Right cardiac atrium (tissue), 5 donors: ENCODE results near the gene PPP6R2. TPM values are rescaled to one million over a fixed set of nuclear protein-coding genes. Genes with fewer than 3 reads are reported as not detected.
A peak's percentile ranks its signal among the peaks of the same experiment; 100 is the strongest.

Experiments
- ATAC-seq, 2 donors: fragments of 200-7000 bp; cut with Tn5 transposase; one replicate each; pipeline versions ENCODE4 v1.8.0 to v1.9.1; 2020; ENCODE audit warnings: moderate library complexity in 2 of 2, mild to moderate bottlenecking in 1 of 2
- DNase-seq, 3 donors: peaks; one replicate each; pipeline ENCODE4 v3.0.0-alpha.2; 2020
- H3K27ac ChIP-seq: one replicate; pipeline ENCODE4 v1.5.1; 2013; ENCODE audit warnings: mild to moderate bottlenecking, low read length, control low read depth, moderate library complexity
- H3K27me3 ChIP-seq: one replicate; pipeline ENCODE4 v1.6.1; 2013; ENCODE audit not compliant: control insufficient read depth, insufficient read depth
- H3K4me1 ChIP-seq: one replicate; pipeline ENCODE4 v1.6.1; 2013; ENCODE audit warnings: low read length; ENCODE audit not compliant: control insufficient read depth, insufficient read depth
- H3K4me3 ChIP-seq: one replicate; pipeline ENCODE4 v1.5.1; 2013; ENCODE audit warnings: low read length, control low read depth
- H3K9me3 ChIP-seq: one replicate; pipeline ENCODE4 v1.6.1; 2013; ENCODE audit warnings: low read length; ENCODE audit not compliant: control insufficient read depth
- WGBS: extraction: QIAGEN DNeasy Blood & Tissue Kit; methylation state at CpG from one replicate; pipeline ENCODE4 v1.1.7; 2013; 5-methylcytosine and 5-hydroxymethylcytosine counted together
- intact Hi-C, 4 donors: fragments of 100-400 bp; cut with DNase I; formaldehyde crosslinking; loops; one replicate each; pipeline versions ENCODE4 v1.11.0 to v1.14.0; 2022 to 2023
- polyA plus RNA-seq: library from polyadenylated mRNA; stranded (reverse); fragments of 200-250 nt; gene quantifications from one replicate; pipeline ENCODE4 v1.2.3, GENCODE V29; 2013
- total RNA-seq, 4 donors: library from RNA; stranded (reverse); fragmentation: NEBNext Ultra II Directional; extraction: Animal tissue kit (Norgen Biotek cat#: 25700); gene quantifications; one replicate each; pipeline ENCODE4 v1.2.1, GENCODE V29; 2021
- donor health status: healthy with polysubstance abuse.
- donor health status: DM: no; HTN: yes; CAD: no.
- donor health status: DM: no; HTN: no; CAD: no.
- donor health status: DM: no; HTN: yes; CAD: no; lungs with severe emphysema.
- donor health status: DM: yes; HTN: yes; CAD: no.

The PPP6R2 gene
- total and polyA plus RNA-seq, 5 donors = 36.2 to 50.2 (median 44.2) TPM

- no peaks in the 10 kb centered on the region for H3K9me3 ChIP-seq
- ATAC-seq = peak in 1 of 2 donors; percentile 2
- no peaks in the 10 kb centered on the region for H3K27me3 ChIP-seq
- WGBS = 74% methylated on average over 30 of the region's 30 CpGs
- DNase-seq = peak; percentile 22 to 56 (median 56)
- H3K4me1 ChIP-seq = no peaks in the 10 kb centered on the region
- no peak overlapping the region for H3K4me3 ChIP-seq
- intact Hi-C loops = no loop called here
- no peak overlapping the region for H3K27ac ChIP-seq
These were observed 102.1 kb downstream of the PPP6R2 start for GRCh38 chr22:50445071-50445879.

- Histone ChIP-seq H3K27ac (no peak overlapping the region), H3K4me1 (no peaks in the 10 kb centered on the region), H3K27me3 (no peaks in the 10 kb centered on the region), H3K9me3 (no peaks in the 10 kb centered on the region), H3K4me3 (no peak overlapping the region)
- DNase-seq = peak in 2 of 3 donors; percentile 51 to 60
- WGBS = 75% methylated on average over 17 of the region's 17 CpGs
- intact Hi-C loops = no loop called here
- ATAC-seq = no peak
These were observed 103.0 kb downstream of the PPP6R2 start for GRCh38 chr22:50445880-50446707.

- no peak overlapping the region for H3K4me3 ChIP-seq
- no peak overlapping the region for H3K27ac ChIP-seq
- ATAC-seq (peak in 1 of 2 donors; percentile 12), DNase-seq (peak in 2 of 3 donors; percentile 51 to 73)
- H3K4me1 ChIP-seq = no peaks in the 10 kb centered on the region
- no peaks in the 10 kb centered on the region for H3K9me3 ChIP-seq
- H3K27me3 ChIP-seq = no peaks in the 10 kb centered on the region
- WGBS = 88% methylated on average over 54 of the region's 54 CpGs
- intact Hi-C loops = no loop called here
These were observed 103.8 kb downstream of the PPP6R2 start for GRCh38 chr22:50446708-50447575.

DNA sequence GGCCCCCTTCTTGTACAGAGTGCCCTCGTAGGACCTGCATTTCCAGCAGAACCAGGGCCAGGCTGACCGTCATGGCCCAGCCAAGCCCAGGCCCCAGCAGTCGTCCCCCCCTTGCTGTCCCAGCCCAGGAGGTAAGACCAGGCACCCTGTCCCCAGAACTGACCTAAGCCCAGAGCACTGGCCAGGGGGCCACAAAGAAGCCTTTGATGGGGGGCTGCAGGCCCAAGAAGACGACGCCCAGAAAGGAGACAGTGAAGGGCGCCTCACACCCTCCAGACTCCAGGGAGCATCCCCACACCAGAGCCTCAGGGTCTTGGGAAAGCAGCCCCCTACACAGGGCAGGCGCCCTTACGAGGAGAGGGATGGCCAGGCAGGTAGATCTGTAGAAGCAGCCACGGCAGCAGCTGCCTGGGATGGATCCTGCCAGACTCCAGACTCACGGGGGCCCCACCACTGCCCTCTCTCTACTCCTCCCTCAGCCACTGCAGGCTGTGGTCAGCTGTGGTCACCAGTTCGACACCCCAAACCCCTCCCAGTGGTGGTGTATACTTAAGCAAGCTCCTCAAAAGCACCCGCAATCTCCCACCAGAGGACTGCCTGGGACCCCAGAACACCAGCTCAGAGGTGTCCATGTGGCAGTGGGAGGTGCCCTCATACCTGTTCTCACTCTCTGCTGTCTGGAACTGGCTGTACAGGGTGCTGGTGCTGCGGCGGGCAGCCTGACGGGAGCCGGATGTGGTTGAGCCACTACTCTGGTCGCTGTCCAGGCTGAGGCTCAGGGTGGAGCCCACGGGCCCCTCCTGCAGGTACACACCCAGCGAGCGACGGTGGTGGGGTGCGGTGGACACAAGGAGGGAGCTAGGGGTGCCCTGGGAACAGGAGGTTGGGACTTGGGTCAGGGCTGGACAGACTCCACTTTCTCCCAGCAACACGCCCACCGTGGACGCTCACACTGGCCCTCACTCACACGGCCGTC is 104.7 kb downstream of the PPP6R2 start:
- ATAC-seq (peak in 1 of 2 donors; percentile 5), DNase-seq (peak in 2 of 3 donors; percentile 53 to 60)
- 88% methylated on average over 27 of the region's 27 CpGs for WGBS

DNA sequence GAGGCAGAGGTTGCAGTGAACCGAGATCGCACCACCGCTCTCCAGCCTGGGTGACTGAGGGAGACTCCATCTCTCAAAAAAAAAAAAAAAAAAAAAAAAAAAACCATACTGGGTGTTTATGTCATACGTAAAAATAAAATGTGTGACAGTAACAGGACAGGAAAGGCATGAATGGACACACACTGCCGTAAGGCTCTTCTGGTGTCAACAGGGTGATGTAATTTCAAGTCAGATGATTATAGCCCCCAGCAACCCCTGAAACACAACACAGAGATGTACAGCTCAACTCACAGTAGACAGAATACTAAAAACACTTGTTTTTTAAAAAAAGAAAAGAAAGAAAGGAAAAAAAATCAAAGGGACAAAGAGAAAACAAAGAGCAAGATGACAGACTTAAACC is 109.5 kb downstream of the PPP6R2 start:
- DNase-seq (no peak), ATAC-seq (no peak)
- Histone ChIP-seq H3K4me1 (no peaks in the 10 kb centered on the region), H3K27ac (no peak overlapping the region), H3K27me3 (no peaks in the 10 kb centered on the region), H3K9me3 (no peaks in the 10 kb centered on the region), H3K4me3 (no peak overlapping the region)
- WGBS = 83% methylated on average over 5 of the region's 5 CpGs
- intact Hi-C loops = no loop called here

More for the DNA sequence above, 104.7 kb downstream of the PPP6R2 start:
- intact Hi-C loops = no loop called here
- Histone ChIP-seq H3K4me3 (no peak overlapping the region), H3K9me3 (no peaks in the 10 kb centered on the region), H3K27me3 (no peaks in the 10 kb centered on the region), H3K4me1 (no peaks in the 10 kb centered on the region), H3K27ac (no peak overlapping the region)

DNA sequence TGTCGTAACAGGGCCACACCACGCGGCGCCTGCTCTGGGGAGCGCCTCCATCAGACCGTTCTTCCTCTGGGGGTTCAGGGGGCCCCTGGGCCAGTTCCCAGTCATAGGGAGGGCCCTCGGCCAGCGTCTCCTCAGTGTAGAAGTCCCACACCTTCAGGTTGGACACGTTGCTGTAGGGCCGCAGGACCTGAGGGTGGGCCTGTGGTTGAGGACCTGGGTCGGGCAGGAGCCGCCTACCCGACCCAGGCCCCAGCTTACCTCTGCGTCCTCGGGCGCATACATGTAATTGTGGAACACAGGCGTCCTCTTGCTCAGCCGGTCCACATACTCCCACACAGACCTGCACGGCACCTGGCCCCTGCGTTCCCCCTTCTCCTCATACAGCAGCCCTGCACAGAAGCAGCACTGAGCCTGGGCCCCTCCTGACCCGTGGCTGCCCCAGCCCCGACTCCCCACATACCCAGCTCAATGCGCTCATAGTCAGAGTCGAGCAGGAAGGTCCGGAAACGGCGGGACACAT is 111.5 kb downstream of the PPP6R2 start:
- H3K4me3 ChIP-seq = no peak overlapping the region
- intact Hi-C loops = no loop called here
- H3K27me3 ChIP-seq = no peaks in the 10 kb centered on the region
- DNase-seq (no peak), ATAC-seq (no peak)
- H3K4me1 ChIP-seq = no peaks in the 10 kb centered on the region
- 95% methylated on average over 27 of the region's 27 CpGs for WGBS
- no peaks in the 10 kb centered on the region for H3K9me3 ChIP-seq
- H3K27ac ChIP-seq = no peak overlapping the region

- no peaks in the 10 kb centered on the region for H3K4me1 ChIP-seq
- no peak overlapping the region for H3K27ac ChIP-seq
- H3K27me3 ChIP-seq = no peaks in the 10 kb centered on the region
- intact Hi-C loops = no loop called here
- DNase-seq (no peak), ATAC-seq (no peak)
- no peak overlapping the region for H3K4me3 ChIP-seq
- no peaks in the 10 kb centered on the region for H3K9me3 ChIP-seq
- 95% methylated on average over 18 of the region's 18 CpGs for WGBS
These were observed 112.1 kb downstream of the PPP6R2 start for GRCh38 chr22:50455201-50455600.

GRCh38 chr22:50456026-50456425 is 112.9 kb downstream of the PPP6R2 start:
- DNase-seq (no peak), ATAC-seq (no peak)
- no peak overlapping the region for H3K4me3 ChIP-seq
- intact Hi-C loops = no loop called here
- H3K27ac ChIP-seq = no peak overlapping the region
- no peaks in the 10 kb centered on the region for H3K4me1 ChIP-seq
- 94% methylated on average over 11 of the region's 11 CpGs for WGBS
- H3K9me3 ChIP-seq = no peaks in the 10 kb centered on the region
- H3K27me3 ChIP-seq = no peaks in the 10 kb centered on the region

DNA sequence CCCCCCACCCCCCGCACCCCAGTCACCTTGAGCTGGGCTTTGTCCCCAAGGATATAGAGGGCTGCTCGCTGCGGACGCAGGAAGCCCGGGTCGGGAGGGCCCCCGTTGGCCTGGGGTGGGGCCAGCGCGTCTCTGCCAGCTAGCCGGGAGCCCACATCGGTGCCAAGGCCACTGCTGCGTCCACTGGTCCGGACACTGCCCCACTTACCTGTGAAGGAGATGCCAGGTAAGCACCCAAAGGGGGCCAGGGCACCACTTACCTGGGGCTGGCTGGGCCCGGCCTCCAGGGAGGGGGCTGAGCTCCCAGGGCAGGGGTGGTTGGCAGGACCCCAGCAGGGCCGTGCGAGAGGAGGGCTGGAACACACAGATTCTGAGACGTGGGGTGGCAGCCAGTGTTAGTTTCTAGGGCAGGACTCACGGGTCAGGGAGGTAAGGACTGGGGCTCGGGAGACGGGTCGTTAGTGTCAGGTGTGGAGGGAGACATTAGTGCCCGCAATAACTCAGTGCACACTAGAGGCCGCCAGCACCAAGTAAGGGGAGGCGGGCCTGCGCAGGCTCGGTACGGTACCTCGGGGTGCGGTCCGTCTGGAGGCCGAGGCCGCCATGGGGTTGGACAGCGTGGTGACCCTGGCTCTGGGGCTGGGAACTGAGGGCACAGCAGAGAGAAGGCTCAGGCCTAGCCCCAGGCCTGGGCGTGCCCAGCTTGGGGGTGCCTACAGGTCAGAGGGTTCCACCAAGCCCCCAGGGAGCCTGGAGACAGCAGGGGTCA is 113.5 kb downstream of the PPP6R2 start:
- ATAC-seq (no peak), DNase-seq (no peak)
- WGBS = 83% methylated on average over 34 of the region's 34 CpGs
- Histone ChIP-seq H3K27ac (no peak overlapping the region), H3K27me3 (no peaks in the 10 kb centered on the region), H3K4me3 (no peak overlapping the region), H3K4me1 (no peaks in the 10 kb centered on the region), H3K9me3 (no peaks in the 10 kb centered on the region)
- intact Hi-C loops = no loop called here
